SW 1271 (cell line): ENCODE data around the gene TMEM130.
"Not testable (repeated sequence)": the region's sequence is repeated elsewhere in the genome, so short reads cannot be mapped to it uniquely, and the experiment has no call there.

Experiments
- DNase-seq, 2 experiments: peaks; one replicate each; lab custom pipeline; 2025; lab: John Stamatoyannopoulos, UW

Gene TMEM130

DNA sequence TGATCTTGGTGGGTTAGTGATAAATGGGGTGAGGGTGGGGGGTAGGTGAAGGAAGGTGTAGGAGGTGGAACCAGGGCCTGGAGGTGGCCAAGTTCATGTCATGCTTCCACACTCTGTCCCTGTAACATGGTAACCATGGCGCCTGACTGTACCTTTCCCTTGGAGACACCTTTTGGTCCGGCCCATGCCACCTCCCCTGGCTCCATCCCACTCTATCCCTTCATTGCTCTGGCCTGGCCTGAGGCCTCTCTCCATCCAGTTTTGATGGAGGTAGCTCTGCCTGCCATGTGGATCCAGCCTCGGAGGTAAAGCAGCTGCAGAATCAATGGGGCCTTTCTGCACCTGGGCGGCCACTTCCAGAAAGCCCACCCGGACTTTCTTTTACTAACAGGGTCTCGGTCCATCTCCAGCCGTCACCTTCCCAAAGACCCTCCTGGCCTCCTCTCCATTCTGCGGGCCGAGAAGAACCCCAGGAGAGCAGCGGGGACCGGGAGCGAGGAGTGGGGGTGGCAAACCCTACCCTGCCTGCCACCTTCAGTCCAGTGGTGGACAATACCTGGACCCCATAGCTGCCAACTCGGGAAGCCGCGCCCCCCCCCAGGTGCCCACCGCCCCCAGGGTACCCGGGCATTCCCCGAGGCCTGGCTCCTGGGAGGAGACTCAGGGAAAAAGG lies 8.0 kb upstream of the TMEM130 start:
- no peak for DNase-seq

DNA sequence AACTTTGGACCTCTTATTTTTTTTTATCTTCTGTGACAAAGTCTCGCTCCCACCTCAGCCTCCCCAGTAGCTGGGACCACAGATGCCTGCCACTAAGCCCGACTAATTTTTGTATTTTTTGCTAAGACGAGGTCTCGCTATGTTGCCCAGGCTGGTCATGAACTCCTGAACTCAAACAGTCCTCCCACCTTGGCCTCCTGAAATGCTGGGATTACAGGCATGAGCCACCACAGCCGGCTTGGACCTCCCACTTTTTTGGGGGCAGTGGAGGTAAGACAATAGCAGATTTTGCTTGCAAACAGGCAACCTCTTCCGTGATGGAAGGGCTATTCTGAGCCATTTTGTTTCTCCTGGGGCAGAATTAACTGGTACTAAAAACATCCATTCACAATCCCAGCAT lies 7.3 kb upstream of the TMEM130 start:
- no peak for DNase-seq

DNA sequence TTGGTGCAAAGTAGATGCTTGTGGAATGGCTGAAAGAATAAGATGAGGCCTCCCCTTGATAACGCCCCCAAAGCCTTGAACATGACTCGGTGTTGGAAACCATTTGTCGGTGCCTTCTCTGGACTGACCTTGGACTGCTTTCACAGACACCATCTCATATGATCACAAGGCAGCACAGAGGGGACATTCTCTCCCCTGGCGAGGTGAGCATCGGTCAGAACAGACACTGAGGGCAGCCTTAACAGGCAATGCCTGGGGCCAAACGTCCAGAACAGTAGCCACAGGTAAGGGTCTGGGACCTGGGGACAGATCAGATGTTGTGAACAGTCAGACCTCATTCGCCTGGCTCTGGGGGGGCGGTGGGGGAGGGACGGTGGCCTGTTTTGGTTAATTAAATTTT lies 5.7 kb upstream of the TMEM130 start:
- DNase-seq: no peak

DNA sequence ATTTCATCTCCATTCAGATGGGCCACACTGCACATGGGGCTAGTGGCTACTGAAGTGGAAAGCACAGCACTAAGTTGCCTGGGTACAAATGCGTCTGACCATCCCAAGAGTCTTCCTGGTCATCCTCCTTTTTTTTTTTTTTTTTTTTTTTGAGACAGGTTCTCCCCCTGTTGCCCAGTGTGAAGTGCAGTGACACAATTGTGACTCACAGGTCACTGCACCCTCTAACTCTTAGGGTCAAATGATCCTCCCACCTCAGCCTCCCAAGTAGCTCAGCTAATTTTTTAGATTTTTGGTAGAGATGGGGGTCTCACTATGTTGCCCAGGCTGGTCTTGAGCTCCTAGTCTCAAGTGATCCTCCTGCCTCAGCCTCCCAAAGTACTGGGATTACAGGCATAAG lies 5.1 kb upstream of the TMEM130 start:
- no peak for DNase-seq

DNA sequence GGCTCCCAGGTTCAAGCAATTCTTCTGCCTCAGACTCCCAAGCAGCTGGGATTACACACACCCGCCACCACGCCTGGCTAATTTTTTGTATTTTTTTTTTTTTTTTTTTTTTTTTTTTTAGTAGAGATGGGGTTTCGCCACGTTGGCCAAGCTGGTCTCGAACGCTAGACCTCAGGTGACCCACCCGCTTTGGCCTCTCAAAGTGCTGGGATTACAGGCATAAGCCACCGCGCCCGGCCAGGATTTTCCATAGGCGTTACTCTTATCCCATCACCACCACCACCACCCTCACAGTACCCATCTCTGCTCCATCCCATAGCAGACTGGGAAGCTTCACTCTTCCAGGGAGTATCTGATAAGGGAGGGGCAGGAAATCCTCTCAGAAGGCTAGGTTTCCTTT lies 3.8 kb upstream of the TMEM130 start:
- DNase-seq: not testable (repeated sequence)

DNA sequence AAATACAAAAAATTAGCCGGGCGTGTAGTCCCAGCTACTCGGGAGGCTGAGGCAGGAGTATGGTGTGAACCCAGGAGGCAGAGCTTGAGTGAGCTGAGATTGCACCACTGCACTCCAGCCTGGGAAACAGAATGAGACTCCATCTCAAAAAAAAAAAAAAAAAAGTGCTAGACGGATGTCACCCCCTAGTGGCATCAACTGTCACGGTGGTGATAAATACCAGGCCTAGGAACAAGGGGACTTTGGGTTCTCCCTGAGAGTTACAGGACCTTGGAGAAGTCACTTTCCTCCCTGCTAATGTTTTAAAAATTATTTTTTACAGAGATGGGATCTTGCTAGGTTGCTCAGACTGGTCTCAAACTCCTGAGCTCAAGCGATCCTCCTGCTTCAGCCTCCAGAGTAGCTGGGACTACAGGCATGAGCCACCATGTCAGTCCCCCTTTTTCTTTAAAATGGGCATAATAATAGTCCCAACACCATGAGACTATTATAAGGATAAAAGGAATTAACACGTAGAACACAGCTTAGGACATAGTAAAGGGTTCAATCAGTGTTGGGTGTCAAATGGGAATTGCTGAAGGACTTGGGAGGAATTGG lies 2.6 kb upstream of the TMEM130 start:
- peak in 1 of 2 experiments; percentile 30 for DNase-seq

DNA sequence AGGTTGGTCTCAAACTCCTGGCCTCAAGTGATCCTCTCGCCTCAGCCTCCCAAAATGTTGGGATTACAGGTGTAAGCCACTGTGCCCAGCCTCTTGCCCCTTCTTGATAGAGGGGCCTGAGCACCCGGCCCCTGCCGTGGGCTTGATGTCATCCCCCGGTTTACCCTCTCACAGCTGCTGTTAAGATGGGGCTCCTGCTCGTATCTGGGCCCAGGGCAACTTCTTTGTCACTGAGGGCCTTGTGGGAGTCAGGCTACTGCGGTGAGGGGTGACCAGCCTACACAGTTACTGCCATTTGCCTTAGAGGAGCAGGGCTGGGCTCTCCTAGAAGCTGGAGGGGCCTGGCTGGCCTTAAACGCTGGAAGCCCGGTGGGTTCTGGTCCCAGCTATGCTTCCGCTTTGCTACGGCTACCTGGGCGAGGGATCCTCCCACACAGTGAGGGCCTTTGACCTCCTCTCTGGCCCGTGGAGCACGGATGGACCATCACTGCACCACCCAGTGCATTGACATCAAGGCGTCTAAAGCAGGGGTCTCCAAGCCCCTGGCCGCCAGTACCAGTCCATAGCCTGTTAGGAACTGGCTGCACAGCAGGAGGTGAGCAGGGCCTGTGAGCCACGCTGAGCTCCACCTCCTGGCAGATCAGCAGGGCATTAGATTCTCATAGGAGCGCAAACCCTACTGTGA lies 1.1 kb upstream of the TMEM130 start:
- DNase-seq: no peak

DNA sequence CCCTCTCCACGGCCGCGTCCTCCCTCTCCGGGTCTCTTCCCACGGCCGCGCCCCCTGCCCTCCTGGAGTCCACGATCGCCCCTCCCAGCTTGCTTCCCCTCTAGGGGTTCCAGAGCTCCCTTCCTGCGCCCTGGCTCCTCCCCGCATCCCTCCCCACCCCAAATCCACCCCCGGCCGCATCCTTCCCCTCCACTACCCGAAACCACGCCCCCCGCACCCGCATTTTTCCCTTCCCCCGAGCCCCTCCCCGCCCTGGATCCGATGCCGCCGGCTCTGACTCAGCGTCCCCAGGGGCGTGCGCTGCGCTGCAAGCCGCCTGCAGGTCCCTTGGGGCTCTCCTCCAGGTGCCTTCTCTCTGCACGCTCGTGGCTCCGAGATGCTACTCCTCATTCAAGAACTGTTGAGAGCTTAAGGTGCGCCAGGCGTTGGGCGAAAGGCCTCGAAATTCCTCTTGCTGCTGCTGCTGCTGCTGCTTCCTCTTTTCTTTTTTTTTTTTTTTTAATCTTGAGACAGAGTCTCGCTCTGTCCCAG lies 372 bp upstream of the TMEM130 start:
- no peak for DNase-seq

DNA sequence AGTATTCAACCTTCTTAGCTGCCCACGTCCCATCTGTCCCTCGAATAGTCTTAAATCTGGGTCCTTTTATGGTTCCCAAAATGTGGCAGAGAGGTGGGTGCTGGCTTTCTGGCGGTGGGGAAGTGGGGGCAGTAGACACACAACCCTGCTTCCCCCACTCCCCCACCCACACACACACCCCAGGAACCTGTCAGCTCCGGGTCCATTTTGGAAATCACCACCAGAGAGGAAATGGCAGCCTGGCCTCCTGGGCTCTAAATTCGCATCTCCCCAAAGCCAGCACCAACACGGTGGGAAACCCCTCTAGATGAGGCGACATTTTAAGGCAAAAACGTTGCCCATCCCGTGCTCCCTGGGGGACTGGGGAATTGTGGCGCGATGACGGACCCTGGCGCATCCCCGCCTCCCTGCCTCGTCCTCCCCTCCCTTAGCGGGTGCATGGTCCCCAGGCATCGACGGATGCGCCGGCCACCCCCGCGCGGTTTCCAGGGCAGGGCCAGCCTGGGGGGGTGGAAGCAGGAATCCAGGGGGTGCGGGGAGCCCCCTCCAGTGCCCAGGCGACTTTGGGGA lies 702 bp downstream of the TMEM130 start:
- DNase-seq: no peak

DNA sequence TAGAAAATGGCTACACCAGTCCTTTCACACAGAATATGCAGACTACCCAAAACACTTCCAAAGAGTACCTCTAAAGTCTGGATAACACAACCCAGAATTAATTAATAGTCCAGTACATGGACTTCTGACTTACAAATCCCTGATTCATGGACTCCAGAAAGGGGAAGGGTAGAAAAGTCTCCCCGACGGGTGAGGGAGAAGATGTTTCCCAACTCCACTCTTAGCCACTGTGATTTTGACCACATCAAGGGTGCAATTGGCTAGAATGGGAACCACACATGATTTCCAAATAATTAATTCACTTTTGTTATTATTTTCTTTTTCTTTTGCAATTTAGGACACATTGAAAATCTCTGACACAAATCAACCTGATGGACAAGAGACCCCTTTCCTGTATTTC lies 1.4 kb downstream of the TMEM130 start:
- no peak for DNase-seq

DNA sequence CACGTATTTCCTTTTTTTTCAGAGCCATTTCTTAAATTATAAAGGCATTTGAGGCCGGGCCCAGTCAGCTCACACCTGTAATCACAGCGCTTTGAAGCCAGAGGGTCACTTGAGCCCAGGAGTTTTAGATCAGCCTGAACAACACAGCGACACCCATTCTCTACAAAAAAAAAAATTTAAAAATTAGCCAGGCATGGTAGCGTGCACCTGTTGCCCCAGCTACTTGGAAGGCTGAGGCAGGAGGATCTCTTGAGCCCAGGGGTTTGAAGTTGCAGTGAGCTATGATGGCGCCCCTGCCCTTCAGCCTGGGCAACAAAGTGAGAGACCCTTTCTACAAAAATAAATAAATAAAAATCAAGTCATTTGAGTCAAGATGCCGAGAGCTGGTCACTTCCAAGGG lies 3.0 kb downstream of the TMEM130 start:
- DNase-seq: no peak

DNA sequence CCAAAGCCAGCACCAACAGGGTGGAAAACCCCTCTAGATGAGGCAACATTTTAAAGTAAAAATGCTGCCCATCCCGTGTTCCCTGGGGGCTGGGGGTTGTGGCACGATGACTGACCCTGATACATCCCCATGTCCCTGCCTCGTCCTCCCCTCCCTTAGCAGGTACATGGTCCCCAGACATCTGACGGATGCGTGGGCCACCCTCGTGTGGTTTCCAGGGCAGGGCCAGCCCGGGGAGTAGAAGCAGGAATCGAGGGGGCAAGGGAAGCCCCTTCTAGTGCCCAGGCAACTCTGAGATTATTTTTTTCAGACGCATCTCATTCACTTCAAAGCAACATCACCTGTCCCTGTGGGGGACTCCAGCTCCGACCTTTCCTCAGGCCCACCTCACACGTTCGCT lies 3.5 kb downstream of the TMEM130 start:
- no peak for DNase-seq

DNA sequence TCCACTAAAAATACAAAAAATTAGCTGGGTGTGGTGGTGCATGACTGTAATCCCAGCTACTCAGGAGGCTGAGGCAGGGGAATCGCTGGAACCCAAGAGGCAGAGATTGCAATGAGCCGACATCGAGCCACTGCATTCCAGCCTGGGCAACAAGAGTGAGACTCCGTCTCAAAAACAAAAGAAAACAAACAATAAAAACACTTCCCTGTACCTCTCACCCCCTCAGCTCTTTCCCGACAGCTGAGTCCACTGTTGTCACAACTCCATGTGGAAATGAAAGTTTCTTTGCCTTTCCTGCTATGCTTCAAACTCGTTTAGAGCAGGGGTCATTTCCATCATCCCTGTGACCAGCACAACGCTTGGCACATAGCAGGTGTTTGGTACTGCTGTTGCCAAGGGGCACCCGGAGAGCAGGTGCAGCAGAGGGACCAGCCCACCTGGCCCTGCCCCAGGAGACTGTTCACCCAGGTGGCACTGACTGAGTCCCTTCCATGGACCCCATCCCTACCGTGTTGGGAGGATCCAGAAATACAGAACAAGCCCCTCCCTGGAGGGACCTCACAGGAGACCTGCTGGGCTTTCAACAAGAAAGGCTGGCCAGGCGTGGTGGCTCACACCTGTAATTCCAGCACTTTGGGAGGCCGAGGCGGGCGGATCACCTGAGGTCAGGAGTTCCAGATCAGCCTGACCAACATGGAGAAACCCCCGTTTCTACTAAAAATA lies 4.9 kb downstream of the TMEM130 start:
- DNase-seq: no peak

DNA sequence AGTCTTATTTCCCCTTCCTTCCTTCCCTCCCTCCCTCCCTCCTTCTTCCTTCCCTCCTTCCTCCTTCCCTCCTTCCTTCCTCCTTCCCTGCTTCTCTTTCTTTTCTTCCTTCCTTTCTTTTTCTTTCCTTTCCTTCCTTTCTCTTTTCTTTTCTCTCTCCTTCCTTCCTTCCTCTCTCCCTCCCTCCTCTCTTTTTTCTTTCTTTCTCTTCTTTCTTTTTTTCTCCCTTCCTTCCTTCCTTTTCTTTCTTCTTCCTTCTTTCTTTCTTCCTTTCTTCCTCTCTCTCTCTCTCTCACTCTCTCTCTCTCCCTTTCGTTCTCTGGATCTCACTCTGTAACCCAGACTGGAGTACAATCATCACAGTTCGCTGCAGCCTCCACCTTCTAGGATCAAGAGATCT lies 6.2 kb downstream of the TMEM130 start:
- DNase-seq: no peak

DNA sequence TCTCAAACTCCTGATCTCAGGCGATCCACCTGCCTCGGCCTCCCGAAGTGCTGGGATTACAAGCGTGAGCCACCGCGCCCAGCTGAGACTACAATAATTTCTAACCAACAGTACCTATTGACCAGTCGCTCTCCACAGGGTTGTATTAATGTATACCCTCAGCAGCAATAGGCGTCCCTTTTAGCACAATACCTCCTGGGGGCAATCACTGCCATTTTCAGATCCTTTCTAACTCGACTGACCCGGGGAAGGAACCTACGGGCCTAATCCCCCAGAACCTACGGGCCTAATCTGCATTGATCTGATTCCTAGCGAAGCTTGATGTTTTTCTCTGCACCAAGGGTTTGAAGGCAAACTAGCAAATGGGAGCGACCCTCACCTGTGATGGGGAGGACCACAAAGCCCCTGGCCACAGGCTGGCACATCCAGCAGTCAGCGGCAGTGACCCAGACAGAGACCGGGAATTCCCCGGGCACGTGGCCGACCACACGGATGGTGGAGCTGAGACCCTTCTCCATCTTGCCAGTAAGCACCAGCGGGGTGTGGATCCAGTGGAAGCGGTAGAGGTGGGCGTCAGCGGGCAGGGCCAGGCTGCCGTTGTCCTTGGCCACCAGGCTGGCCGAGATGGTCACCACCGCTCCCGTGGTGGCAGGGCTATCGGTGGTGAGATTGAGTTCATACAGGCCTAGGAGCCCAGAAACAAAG lies 6.9 kb downstream of the TMEM130 start:
- DNase-seq: no peak

DNA sequence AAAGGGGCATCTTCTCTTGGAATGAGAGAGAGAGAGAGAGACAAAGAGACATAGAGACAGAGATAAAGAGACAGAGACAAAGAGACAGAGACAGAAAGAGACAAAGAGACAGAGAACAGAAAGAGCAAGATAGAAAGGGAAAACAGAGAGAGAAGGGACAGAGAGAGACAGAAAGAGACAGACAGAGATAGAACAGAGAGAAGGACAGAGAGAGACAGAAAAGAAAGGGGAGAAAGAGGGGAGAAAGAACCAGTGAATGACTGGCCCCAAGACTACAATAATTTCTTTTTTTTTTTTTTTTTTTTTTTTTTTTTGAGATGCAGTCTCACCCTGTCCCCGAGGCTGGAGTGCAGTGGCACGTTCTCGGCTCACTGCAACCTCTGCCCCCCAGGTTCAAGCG lies 7.6 kb downstream of the TMEM130 start:
- DNase-seq: no peak

DNA sequence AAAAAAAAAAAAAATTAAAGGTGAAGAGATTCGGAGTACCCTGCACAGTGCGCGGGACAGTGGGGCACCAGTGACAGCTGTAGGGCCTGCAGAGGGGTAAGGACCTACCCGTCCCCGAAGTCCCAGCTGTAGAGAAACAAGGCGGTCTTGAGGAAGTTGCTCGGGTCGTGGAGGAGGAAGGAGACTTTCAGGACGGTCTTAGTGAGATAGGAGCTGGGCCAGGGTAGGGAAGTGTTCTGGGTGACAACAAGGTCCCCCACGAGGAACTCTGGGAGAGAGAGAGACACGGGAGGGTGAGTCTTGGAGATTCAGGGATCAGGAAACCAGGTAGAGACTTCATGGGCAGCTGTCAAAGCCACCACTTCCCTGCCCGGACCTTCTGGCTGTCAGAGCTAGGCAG lies 9.7 kb downstream of the TMEM130 start:
- DNase-seq: no peak

DNA sequence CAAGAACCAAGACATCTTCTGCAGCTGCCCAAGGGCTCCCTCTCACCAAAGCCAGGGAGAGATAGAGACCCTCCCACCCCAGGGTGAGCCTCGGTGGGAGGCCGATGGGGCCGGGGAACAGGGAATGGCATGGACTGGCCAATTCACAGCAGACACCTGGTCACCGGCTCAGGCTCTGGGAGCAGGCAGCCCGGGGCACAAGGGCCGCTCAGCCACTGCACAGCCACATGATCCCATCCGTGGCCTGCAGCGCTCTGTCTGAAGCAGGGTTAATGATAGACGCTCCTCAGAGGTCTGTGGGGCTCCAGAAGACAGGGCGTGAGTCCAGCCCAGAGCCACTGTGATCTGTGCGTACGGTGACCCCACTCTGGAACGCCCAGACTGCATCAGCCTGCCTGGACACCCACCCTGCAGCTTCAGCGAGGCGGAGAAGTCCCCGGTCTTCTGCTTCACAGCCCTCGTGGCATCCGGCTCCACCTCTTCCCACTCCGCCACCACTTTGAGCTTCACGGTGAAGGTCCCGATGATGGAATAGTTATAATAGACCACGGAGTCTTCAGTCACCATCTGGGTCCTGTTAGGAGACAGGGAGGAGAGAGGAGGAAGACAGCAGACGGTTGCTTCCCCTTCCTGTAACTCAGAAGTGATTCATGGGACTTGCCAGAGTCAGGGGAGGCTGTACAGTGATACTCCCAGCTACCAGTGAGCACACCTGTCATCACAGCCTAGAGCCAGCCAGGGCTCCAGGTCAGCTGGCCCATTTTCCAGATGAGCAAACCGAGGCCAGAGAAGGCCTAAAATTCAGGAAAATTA lies 14.0 kb downstream of the TMEM130 start:
- DNase-seq: no peak

DNA sequence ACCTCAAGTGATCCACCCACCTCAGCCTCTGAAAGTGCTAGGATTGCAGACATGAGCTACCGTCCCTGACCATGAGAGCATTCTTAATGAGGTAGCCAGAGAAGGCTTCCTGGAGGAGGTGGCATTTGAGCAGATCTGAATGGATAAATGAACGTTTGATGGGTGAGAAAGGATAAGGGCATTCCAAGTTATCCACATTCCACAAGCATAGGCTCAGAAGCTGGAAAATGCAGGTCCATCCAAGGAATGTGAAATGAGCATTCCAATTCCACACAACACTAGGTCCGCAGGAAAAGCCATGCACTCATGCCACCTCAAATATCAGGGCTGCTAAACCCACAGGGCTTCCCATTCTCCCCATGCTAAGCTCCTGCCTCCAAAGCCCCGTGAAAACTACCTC lies 17.0 kb downstream of the TMEM130 start:
- peak in 1 of 2 experiments; percentile 28 for DNase-seq

DNA sequence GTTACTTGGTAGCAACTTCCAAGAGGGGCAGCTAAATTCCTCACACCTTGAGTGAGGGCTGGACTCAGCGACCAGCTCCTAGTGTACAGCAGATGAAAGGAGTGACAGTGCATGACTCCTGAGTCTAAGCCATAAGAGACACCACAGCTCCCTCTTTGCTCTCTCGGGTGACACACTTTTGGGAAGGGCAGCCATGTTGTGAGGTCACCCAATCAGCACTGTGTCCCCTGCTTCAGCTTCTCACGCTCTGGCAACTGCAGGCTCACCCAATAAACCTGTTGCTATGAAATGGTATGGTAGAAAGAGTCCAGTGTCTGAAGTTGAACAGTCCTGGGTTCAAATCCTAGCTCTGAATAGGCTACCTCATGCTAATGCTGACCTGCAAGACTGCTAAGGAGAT lies 20.9 kb downstream of the TMEM130 start:
- DNase-seq: no peak

DNA sequence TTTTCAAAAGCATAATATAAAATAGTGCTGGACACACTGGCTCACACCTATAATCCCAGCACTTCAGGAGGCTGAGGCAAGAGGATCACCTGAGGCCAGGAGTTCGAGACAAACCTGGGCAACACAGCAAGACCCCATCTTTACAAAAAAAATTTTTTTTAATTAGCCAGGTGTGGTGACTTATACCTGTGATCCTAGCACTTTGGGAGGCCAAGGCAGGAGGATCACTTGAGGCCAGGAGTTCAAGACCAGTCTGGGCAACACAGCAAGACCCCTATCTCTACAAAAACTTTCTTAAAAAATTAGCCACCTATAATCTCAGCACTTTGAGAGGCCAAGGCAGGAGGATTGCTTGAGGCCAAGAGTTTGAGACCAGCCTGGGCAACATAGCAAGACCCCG lies 27.3 kb downstream of the TMEM130 start:
- not testable (repeated sequence) for DNase-seq
